K562 (cell line): Measurements from ENCODE around the gene CYB5D1. TPM values are rescaled to one million over a fixed set of nuclear protein-coding genes. Genes with fewer than 3 reads are reported as not detected.

ENCODE experiments used
- ARID2 ChIP-seq: fragments of 450-650 bp; IDR thresholded peaks from 2 replicates; pipeline ENCODE4 v1.6.1; 2017; ENCODE audit warnings: antibody characterized with exemption, mild to moderate bottlenecking
- BCL6 ChIP-seq: fragments of 250-450 bp; sonication (Bioruptor Pico); IDR thresholded peaks from 2 replicates; pipeline ENCODE4 v1.4.0; 2020
- DDX20 ChIP-seq: fragments of 450-650 bp; IDR thresholded peaks from 2 replicates; pipeline ENCODE4 v1.6.1; 2016; ENCODE audit warnings: missing genetic modification characterization, low read depth, mild to moderate bottlenecking, missing compliant biosample characterization, moderate library complexity
- FOSL1 ChIP-seq: fragments of 200-800 bp; sonication (Bioruptor generic); conservative IDR thresholded peaks from 2 replicates; pipeline ENCODE4 v1.6.1; 2016; ENCODE audit warnings: missing genetic modification characterization, missing compliant biosample characterization
- KAT2B ChIP-seq: IDR thresholded peaks from one replicate; pipeline ENCODE4 v1.6.1; 2012; ENCODE audit warnings: low read depth, mild to moderate bottlenecking, control low read depth, inconsistent platforms, low read length, moderate library complexity
- KDM1A ChIP-seq, 2 experiments: fragments of 450-650 bp; IDR thresholded peaks; 2 replicates each; pipeline ENCODE4 v1.6.1; 2016; ENCODE audit warnings: mild to moderate bottlenecking in 2 of 2
- NFE2L1 ChIP-seq: fragments of 450-650 bp; IDR thresholded peaks from 2 replicates; pipeline ENCODE4 v1.6.1; 2016; ENCODE audit warnings: missing genetic modification characterization, low read depth, mild to moderate bottlenecking, missing compliant biosample characterization, moderate library complexity, borderline replicate concordance
- NR1H2 ChIP-seq: sonication (generic); formaldehyde crosslinking; IDR thresholded peaks from 2 replicates; pipeline ENCODE4 v1.4.0; 2020; ENCODE audit warnings: mild to moderate bottlenecking, missing genetic modification reagents
- SAP30 ChIP-seq: fragments of 200-600 bp; sonication (generic); IDR thresholded peaks from 2 replicates; pipeline ENCODE4 v1.6.1; 2012; ENCODE audit warnings: borderline replicate concordance, low read depth, mild to moderate bottlenecking, moderate library complexity, low read length, control low read depth, inconsistent platforms; ENCODE audit not compliant: insufficient read depth, poor library complexity, severe bottlenecking
- SPI1 ChIP-seq: IDR thresholded peaks from 2 replicates; pipeline ENCODE4 v1.6.1; 2011; ENCODE audit warnings: low read depth, low read length, control low read depth, borderline replicate concordance
- polyA plus RNA-seq, 8 experiments: library from polyadenylated mRNA; depleted of rRNA in 4 of 8; stranded (reverse) in 5 of 8; unstranded in 3 of 8; fragments of >200 nt; fragmentation: Nextera tagmentation in 2 of 8; fragmentation: Illumina TruSeq in 1 of 8; extraction: Ambion mirVana in 2 of 8; extraction: Trizol in 1 of 8; gene quantifications; 2 replicates each; pipeline versions ENCODE4 v1.2.1 to v1.2.3, GENCODE V29; 2011 to 2014; ENCODE audit warnings: inconsistent platforms in 1 of 8, missing spikeins in 1 of 8
- total RNA-seq, 7 experiments: library from RNA; depleted of rRNA in 6 of 7; stranded (reverse); fragments of >200 nt in 6 of 7; fragmentation: Illumina TruSeq in 2 of 7; extraction: Trizol in 2 of 7; gene quantifications; 2 replicates each; pipeline versions ENCODE4 v1.2.1 to v1.2.3, GENCODE V29; 2011 to 2021; ENCODE audit warnings: low replicate concordance in 1 of 7
- TF ChIP-seq, protein P1 (sequence below): fragments of 200-600 bp; sonication (generic); IDR thresholded peaks from one replicate; pipeline ENCODE4 v1.6.1; 2012; ENCODE audit warnings: mild to moderate bottlenecking, low read depth, low read length, inconsistent platforms
- TF ChIP-seq, protein P2 (sequence below): fragments of 250-450 bp; sonication (Bioruptor Pico); IDR thresholded peaks from 2 replicates; pipeline ENCODE4 v1.5.0; 2021; ENCODE audit warnings: mild to moderate bottlenecking, moderate library complexity
- TF ChIP-seq, protein P3 (sequence below): fragments of 250-450 bp; sonication (Bioruptor Pico); IDR thresholded peaks from 2 replicates; pipeline ENCODE4 v1.6.1; 2021; ENCODE audit warnings: mild to moderate bottlenecking

CYB5D1 gene
- total and polyA plus RNA-seq, 9 of the 15 experiments (the other 6 are each of a cell fraction or from before 2014, with no cell fraction given): 2.4 to 7.9 (median 5.7) TPM

DNA sequence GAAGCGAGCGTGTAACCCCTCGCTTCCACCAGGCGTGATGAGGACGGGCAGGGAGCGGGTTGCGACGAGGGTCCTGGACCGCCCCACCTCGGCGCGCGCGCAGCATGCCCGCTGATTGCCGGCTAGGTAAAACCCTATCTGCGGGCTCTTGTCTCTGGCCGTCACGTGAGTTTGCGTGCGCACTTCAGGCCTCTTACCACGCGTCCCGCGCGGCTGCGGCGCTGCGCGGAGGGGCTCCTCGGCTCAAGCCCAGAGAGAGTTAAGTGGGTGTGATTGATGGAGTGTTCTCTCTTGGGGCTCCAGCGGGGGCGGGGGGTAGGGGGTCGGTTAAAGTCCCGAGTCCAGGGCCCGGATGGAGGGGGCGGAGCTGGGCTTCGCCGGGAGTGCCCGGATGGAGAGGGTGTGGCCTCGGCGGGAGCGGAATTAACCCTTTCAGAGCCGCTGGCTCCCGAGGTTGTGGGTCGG lies 15.9 kb upstream of the CYB5D1 start (continued):
- TF ChIP-seq, protein P1, sequence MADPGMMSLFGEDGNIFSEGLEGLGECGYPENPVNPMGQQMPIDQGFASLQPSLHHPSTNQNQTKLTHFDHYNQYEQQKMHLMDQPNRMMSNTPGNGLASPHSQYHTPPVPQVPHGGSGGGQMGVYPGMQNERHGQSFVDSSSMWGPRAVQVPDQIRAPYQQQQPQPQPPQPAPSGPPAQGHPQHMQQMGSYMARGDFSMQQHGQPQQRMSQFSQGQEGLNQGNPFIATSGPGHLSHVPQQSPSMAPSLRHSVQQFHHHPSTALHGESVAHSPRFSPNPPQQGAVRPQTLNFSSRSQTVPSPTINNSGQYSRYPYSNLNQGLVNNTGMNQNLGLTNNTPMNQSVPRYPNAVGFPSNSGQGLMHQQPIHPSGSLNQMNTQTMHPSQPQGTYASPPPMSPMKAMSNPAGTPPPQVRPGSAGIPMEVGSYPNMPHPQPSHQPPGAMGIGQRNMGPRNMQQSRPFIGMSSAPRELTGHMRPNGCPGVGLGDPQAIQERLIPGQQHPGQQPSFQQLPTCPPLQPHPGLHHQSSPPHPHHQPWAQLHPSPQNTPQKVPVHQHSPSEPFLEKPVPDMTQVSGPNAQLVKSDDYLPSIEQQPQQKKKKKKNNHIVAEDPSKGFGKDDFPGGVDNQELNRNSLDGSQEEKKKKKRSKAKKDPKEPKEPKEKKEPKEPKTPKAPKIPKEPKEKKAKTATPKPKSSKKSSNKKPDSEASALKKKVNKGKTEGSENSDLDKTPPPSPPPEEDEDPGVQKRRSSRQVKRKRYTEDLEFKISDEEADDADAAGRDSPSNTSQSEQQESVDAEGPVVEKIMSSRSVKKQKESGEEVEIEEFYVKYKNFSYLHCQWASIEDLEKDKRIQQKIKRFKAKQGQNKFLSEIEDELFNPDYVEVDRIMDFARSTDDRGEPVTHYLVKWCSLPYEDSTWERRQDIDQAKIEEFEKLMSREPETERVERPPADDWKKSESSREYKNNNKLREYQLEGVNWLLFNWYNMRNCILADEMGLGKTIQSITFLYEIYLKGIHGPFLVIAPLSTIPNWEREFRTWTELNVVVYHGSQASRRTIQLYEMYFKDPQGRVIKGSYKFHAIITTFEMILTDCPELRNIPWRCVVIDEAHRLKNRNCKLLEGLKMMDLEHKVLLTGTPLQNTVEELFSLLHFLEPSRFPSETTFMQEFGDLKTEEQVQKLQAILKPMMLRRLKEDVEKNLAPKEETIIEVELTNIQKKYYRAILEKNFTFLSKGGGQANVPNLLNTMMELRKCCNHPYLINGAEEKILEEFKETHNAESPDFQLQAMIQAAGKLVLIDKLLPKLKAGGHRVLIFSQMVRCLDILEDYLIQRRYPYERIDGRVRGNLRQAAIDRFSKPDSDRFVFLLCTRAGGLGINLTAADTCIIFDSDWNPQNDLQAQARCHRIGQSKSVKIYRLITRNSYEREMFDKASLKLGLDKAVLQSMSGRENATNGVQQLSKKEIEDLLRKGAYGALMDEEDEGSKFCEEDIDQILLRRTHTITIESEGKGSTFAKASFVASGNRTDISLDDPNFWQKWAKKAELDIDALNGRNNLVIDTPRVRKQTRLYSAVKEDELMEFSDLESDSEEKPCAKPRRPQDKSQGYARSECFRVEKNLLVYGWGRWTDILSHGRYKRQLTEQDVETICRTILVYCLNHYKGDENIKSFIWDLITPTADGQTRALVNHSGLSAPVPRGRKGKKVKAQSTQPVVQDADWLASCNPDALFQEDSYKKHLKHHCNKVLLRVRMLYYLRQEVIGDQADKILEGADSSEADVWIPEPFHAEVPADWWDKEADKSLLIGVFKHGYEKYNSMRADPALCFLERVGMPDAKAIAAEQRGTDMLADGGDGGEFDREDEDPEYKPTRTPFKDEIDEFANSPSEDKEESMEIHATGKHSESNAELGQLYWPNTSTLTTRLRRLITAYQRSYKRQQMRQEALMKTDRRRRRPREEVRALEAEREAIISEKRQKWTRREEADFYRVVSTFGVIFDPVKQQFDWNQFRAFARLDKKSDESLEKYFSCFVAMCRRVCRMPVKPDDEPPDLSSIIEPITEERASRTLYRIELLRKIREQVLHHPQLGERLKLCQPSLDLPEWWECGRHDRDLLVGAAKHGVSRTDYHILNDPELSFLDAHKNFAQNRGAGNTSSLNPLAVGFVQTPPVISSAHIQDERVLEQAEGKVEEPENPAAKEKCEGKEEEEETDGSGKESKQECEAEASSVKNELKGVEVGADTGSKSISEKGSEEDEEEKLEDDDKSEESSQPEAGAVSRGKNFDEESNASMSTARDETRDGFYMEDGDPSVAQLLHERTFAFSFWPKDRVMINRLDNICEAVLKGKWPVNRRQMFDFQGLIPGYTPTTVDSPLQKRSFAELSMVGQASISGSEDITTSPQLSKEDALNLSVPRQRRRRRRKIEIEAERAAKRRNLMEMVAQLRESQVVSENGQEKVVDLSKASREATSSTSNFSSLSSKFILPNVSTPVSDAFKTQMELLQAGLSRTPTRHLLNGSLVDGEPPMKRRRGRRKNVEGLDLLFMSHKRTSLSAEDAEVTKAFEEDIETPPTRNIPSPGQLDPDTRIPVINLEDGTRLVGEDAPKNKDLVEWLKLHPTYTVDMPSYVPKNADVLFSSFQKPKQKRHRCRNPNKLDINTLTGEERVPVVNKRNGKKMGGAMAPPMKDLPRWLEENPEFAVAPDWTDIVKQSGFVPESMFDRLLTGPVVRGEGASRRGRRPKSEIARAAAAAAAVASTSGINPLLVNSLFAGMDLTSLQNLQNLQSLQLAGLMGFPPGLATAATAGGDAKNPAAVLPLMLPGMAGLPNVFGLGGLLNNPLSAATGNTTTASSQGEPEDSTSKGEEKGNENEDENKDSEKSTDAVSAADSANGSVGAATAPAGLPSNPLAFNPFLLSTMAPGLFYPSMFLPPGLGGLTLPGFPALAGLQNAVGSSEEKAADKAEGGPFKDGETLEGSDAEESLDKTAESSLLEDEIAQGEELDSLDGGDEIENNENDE: no peak
- TF ChIP-seq KDM1A (IDR thresholded peaks at IDR 0.05) (peak in 1 of 2 experiments; percentile 78; a peak in 1 of 4 replicates), DDX20 (no peak), FOSL1 (tag) (peak; percentile 77), ARID2 (no peak), NFE2L1 (tag) (no peak), NR1H2 (CRISPR knock-in tag) (no peak), BCL6 (CRISPR knock-in tag) (no peak), KAT2B (no peak), SAP30 (peak; percentile 9), SPI1 (no peak)
- TF ChIP-seq, protein P2, sequence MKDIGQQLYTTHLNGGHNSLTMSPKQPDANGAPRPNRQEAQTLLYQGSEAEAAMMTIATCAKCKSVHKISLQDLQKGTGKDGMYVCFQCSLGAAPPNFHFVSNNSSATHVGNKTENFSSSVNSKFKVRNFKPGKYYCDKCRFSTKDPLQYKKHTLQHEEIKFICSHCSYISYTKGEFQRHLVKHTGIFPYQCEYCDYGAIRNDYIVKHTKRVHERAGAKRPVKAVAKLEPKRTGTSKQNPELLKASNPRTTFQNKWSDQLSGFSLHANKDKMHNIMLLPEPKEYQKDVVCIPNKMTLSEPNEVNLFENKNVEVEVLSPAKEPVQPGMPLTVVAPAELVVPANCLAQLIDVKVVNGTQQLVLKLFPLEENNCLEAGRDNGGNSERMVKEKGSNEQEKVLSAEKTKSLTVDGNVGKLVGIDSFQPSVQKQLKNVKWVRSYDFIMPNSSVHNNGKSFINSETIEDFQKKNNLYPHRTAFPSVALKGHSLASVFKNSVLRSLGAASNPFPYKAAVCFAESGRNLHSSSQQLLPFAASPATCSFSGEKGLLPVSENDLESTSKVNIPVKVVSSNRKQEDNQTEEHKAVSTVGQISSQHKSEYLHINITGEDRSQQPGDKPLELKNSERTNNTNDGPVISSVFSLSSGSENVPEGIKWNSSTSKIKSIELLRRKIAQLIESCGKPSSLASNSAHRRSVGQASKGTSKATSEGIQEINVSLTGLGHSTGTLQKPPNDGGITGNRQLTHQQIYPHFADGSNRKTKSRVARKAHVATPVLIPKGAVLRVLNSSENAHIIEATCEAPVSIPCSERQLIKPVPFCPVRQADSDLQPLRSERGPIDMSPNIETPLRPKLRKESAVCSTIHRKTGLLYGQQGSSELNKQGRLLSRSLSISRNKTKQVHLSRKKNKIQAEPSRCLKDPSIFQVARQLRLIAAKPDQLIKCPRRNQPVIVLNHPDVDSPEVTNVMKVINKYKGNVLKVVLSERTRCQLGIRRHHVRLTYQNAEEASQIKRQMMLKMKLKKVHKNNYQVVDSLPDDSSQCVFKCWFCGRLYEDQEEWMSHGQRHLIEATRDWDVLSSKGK (CRISPR knock-in tag): no peak
- TF ChIP-seq, protein P3, sequence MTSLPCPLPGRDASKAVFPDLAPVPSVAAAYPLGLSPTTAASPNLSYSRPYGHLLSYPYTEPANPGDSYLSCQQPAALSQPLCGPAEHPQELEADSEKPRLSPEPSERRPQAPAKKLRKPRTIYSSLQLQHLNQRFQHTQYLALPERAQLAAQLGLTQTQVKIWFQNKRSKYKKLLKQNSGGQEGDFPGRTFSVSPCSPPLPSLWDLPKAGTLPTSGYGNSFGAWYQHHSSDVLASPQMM (CRISPR knock-in tag): no peak
